Ishikawa (cell line): ENCODE data around the gene TBC1D32.

ENCODE experiments used
- CEBPB ChIP-seq: IDR thresholded peaks from 2 replicates; pipeline ENCODE4 v1.6.1; 2012
- CREB1 ChIP-seq: IDR thresholded peaks from 2 replicates; pipeline ENCODE4 v1.6.1; 2012; ENCODE audit warnings: low read depth
- EGR1 ChIP-seq: IDR thresholded peaks from 2 replicates; pipeline ENCODE4 v1.6.1; 2012
- EP300 ChIP-seq: IDR thresholded peaks from 2 replicates; pipeline ENCODE4 v1.6.1; 2012; ENCODE audit warnings: borderline replicate concordance
- FOXM1 ChIP-seq: IDR thresholded peaks from 2 replicates; pipeline ENCODE4 v1.6.1; 2012; ENCODE audit warnings: low read depth, borderline replicate concordance
- NFIC ChIP-seq: IDR thresholded peaks from 2 replicates; pipeline ENCODE4 v1.6.1; 2012
- RAD21 ChIP-seq: IDR thresholded peaks from 2 replicates; pipeline ENCODE4 v1.6.1; 2012; ENCODE audit warnings: low read depth
- TCF12 ChIP-seq: IDR thresholded peaks from 2 replicates; pipeline ENCODE4 v1.6.1; 2012; ENCODE audit warnings: low read depth
- YY1 ChIP-seq: IDR thresholded peaks from 2 replicates; pipeline ENCODE4 v1.6.1; 2012; ENCODE audit warnings: low read depth
- TF ChIP-seq, protein P1 (sequence below): IDR thresholded peaks from 2 replicates; pipeline ENCODE4 v1.6.1; 2012
- TF ChIP-seq, protein P2 (sequence below): IDR thresholded peaks from 2 replicates; pipeline ENCODE4 v1.6.1; 2012; ENCODE audit warnings: low read depth, mild to moderate bottlenecking

DNA sequence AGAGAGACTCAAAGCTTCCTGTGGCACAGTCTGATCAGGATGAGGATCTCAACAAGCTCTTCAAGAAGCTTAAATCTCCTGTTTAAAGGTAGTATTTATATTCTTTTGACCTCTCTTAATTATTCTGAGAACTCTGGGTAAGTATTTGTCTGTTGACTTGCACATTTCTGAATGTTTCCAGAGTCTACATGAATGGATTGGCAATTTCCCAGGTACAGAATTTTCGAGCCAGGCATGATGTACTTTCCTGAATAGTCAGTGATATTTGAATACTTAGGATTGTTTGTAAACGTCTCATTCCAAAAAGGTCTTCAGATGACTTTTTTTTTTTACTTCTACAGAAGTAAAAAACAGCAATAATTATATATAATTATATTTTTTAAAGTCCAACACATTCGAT is 293.4 kb downstream of the TBC1D32 start:
- TF ChIP-seq EP300 (no peak), TCF12 (no peak), NFIC (no peak), EGR1 (no peak), CEBPB (no peak), RAD21 (no peak), CREB1 (no peak), YY1 (no peak), FOXM1 (no peak)
- TF ChIP-seq, protein P1, sequence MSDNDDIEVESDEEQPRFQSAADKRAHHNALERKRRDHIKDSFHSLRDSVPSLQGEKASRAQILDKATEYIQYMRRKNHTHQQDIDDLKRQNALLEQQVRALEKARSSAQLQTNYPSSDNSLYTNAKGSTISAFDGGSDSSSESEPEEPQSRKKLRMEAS: no peak
- TF ChIP-seq, protein P2, sequence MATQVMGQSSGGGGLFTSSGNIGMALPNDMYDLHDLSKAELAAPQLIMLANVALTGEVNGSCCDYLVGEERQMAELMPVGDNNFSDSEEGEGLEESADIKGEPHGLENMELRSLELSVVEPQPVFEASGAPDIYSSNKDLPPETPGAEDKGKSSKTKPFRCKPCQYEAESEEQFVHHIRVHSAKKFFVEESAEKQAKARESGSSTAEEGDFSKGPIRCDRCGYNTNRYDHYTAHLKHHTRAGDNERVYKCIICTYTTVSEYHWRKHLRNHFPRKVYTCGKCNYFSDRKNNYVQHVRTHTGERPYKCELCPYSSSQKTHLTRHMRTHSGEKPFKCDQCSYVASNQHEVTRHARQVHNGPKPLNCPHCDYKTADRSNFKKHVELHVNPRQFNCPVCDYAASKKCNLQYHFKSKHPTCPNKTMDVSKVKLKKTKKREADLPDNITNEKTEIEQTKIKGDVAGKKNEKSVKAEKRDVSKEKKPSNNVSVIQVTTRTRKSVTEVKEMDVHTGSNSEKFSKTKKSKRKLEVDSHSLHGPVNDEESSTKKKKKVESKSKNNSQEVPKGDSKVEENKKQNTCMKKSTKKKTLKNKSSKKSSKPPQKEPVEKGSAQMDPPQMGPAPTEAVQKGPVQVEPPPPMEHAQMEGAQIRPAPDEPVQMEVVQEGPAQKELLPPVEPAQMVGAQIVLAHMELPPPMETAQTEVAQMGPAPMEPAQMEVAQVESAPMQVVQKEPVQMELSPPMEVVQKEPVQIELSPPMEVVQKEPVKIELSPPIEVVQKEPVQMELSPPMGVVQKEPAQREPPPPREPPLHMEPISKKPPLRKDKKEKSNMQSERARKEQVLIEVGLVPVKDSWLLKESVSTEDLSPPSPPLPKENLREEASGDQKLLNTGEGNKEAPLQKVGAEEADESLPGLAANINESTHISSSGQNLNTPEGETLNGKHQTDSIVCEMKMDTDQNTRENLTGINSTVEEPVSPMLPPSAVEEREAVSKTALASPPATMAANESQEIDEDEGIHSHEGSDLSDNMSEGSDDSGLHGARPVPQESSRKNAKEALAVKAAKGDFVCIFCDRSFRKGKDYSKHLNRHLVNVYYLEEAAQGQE: no peak
